ENCODE data around the gene BATF2. TPM values are rescaled to one million over a fixed set of nuclear protein-coding genes. Genes with fewer than 3 reads are reported as not detected.

Gene BATF2, protein sequence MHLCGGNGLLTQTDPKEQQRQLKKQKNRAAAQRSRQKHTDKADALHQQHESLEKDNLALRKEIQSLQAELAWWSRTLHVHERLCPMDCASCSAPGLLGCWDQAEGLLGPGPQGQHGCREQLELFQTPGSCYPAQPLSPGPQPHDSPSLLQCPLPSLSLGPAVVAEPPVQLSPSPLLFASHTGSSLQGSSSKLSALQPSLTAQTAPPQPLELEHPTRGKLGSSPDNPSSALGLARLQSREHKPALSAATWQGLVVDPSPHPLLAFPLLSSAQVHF
- total RNA-seq: 0.65 and 1.3 TPM in 2 replicates

DNA sequence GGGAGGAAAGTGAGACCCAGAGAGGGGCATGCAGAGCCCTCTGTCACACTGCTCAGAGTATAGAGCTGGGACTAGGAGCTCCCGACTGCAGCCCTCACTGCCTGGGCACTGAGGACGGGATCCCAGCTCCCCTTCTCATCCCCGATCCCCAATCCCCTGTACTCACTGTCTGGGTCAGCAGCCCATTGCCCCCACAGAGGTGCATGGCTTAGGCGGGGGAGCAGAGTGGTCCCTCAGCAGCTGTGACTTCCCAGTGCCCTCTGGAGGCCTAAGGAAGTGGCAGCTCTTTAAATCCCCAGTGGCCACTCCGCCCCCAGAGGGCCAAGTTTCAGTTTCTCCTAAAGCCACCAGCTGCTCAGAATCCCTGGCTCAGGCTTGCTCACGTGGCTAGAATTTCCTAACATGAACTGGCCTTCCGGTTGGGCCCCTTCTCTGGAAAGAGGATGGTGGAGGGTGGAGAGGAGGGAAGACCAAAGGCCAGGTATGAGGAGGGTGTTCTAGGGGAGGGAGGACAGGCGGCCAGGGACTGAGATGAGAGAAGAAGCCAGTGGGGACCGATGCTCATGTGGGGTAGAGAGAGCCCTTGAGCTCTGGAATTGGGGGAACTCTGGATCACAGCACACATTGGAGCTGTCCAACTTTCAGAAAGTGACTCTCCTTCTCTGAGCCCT, at the start of gene BATF2:
BATF2 (minus strand) TSS at position 262 of the 671 bp plus-strand sequence; CDS start at position 205, 57 bp downstream.

DNA sequence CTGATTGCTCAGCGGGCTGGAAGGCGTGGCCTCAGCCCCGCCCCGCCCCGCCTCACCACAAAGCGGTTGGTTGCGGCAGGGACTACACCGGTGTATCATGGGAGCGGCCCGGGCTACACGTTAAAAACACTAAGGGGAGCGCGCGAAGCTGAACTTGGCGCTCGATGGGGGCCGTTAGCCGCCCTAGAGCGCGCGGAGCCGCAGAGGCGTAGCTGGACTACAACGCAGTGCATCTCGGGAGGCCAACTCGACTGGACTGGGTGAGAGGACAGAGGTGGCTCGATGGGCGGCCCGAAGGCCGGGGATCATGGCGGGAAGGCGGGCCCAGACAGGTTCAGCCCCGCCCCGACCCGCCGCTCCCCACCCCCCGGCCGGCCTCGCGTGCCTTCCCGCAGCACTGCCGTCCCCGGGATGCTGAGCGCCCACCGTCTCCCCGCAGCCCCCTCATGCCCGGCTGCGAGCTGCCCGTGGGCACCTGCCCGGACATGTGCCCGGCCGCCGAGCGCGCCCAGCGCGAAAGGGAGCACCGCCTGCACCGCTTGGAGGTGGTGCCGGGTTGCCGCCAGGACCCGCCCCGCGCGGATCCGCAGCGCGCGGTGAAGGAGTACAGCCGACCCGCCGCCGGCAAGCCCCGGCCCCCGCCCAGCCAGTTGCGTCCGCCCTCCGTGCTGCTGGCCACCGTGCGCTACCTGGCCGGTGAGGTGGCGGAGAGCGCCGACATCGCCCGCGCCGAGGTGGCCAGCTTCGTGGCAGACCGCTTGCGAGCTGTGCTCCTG, 44.3 kb upstream of the BATF2 start, which contains the start of gene SAC3D1:
SAC3D1 (plus strand) TSS at position 364 of the 776 bp plus-strand sequence; CDS start at position 447, 83 bp downstream.

DNA sequence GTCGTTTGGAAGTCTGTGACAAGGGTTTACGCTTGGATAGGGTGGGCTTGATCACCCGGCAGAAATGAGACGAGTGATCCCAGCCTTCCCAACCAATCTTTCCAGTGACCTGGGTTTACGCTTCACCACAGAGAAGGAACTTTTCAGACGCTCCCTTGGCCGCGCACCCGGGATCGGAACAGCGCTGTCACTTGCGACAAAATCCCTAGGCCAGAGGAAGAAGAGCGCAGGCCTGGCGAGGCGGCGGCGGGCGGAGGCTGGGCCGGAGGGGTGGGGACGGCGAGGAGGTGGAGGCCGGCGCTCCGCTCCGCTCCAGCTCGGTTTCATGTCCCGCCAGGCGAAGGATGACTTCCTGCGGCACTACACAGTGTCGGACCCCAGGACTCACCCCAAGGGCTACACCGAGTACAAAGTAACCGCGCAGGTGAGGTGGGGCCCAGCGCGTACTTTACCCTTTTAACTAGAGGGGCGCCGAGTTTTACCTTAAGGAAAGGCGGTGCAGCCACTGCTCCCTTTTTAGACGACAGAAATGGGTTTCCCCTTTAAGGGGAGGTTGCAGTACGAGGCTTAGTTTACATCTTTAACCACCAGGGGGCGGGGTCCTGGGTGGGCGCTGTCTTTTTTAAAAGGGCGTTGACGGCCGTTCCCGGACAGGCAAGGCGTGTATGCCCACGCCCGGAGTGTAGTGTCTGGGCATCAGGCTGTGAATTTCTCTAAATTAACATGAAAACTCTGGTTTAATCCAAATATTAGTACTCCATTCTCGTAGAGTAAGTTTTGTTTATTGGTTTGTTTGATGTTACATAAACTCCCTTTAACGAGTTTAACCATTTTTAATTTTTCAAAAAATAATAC, 30.7 kb upstream of the BATF2 start, which contains the start of gene SNX15:
SNX15 (plus strand) TSS at position 227 of the 855 bp plus-strand sequence; CDS start at position 326, 99 bp downstream.

DNA sequence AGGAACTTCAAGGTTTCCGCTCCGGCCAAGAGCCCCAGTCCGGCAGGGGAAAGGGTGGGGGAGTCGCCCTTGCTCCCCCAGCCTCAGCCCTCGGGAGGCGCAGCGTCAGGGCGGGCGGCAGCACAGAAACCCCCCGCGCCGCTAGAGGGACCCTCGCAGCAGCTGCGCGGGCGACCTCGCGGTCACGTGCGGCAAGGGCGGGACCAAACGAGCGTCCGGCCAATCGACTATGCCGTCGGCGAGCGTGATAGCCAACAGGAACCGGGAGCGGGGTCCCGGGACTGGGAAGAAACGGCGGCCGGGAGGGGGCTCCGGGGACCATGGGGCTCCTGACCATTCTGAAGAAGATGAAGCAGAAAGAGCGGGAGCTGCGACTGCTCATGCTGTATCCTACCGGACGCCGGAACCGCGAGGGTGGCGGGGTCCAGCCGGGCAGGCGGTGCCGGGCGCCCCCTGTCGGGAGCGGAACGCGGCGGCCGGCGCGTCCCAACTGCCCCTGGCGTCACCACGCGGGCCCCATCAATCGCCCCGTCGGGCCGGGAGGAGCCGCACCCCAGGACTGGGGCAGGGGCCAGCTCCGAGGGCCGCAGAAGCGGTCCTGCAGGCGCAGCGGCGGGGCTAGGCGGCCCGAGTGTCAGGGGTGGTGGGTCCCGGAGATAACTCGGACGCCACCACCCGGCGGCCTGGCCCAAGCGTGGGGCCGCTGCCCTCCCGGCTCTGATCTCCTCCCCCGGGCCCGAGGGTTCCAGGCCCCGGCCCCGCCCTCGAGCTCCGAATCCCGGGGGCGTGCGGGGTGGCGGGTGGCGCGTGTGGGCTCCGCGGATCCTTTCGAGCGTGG, 17.3 kb upstream of the BATF2 start, which contains the start of gene ARL2:
ARL2 (plus strand) TSS at position 273 of the 838 bp plus-strand sequence; CDS start at position 321, 48 bp downstream.

DNA sequence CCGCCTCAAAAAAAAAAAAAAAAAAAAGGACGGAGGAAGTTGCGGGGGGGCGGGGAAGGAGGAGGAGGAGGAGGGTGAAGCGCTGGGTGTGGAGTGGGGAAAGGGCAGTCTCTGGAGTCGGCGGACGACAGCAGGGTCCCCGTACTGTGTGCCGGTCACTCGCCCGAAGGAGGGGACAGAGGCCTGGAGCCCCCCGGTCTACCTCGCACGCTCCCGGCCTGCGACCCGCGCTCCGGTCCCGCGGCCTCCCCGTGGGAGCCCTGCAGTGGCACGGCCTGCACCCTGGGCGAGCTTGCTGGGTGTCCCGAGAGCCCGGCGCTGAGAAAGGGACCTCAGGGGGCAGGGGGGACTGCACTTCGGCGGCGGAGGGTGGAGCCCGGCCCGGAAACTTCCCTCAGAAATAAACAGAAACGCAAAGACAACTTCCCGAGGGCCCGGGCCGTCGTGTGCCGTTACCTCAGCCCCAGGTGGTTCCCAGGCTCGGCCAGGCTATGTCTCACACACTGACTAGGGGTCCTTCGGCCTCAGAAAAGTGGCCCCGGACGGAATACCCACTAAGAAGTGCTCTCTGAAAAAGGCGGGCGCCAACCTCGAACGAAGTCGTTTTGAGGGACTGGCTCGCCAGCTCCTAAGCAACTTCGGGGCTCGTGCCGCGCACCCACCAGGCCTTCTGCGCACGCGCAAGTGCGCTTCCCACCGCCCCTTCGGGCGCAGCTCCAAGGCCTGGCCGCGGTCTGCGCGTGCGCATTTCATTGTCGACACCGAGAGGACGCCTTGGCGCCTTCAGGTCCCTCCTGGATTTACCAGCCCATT, 25.1 kb downstream of the BATF2 start, which contains the start of gene MAJIN:
MAJIN (minus strand) TSS at position 688 of the 813 bp plus-strand sequence. CDS start 12,703 bp downstream, outside the sequence.

Other genes starting within 250 kb of the BATF2 start
- gene PYGM, start 237.0 kb downstream of the BATF2 start, total RNA-seq: 0.16 and 2.3 TPM in 2 replicates
- gene SF1, start 218.4 kb downstream of the BATF2 start, total RNA-seq: 160 and 190 TPM in 2 replicates
- gene MAP4K2, start 193.8 kb downstream of the BATF2 start, total RNA-seq: 26.4 and 29.5 TPM in 2 replicates
- 34.2 and 34.9 TPM in 2 replicates for gene MEN1, start 186.4 kb downstream of the BATF2 start, total RNA-seq
- gene CDC42BPG, start 152.3 kb downstream of the BATF2 start, total RNA-seq: 2.1 and 10.1 TPM in 2 replicates
- gene EHD1, start 118.3 kb downstream of the BATF2 start, total RNA-seq: 109 and 125 TPM in 2 replicates
- gene ATG2A, start 79.8 kb downstream of the BATF2 start, total RNA-seq: 27.2 and 29.9 TPM in 2 replicates
- 14.3 and 24.8 TPM in 2 replicates for gene PPP2R5B, start 72.3 kb downstream of the BATF2 start, total RNA-seq
- gene GPHA2, start 61.1 kb downstream of the BATF2 start, total RNA-seq: not detected in 2 replicates
- gene MAJIN, start 24.9 kb downstream of the BATF2 start, total RNA-seq: not detected in 2 replicates
- 183 and 212 TPM in 2 replicates for gene ARL2, start 17.2 kb upstream of the BATF2 start, total RNA-seq
- gene SNX15, start 30.5 kb upstream of the BATF2 start, total RNA-seq: 18.9 and 25.1 TPM in 2 replicates
- gene SAC3D1, start 44.2 kb upstream of the BATF2 start, total RNA-seq: 20.3 and 39.6 TPM in 2 replicates
- gene NAALADL1, start 61.6 kb upstream of the BATF2 start, total RNA-seq: 18.1 and 36.8 TPM in 2 replicates
- gene CDCA5, start 87.1 kb upstream of the BATF2 start, total RNA-seq: 2.8 and 31.4 TPM in 2 replicates
- 67.4 and 68.3 TPM in 2 replicates for gene ZFPL1, start 87.3 kb upstream of the BATF2 start, total RNA-seq
- 162 and 269 TPM in 2 replicates for gene VPS51, start 99.2 kb upstream of the BATF2 start, total RNA-seq
- gene TM7SF2, start 114.9 kb upstream of the BATF2 start, total RNA-seq: 33.1 and 114 TPM in 2 replicates
- 20.2 and 20.5 TPM in 2 replicates for gene ZNHIT2, start 120.7 kb upstream of the BATF2 start, total RNA-seq
- gene FAU, start 125.2 kb upstream of the BATF2 start, total RNA-seq: 376 and 394 TPM in 2 replicates
- gene MRPL49, start 125.3 kb upstream of the BATF2 start, total RNA-seq: 56.3 and 84.7 TPM in 2 replicates
- 19.7 and 21.0 TPM in 2 replicates for gene SYVN1, start 137.5 kb upstream of the BATF2 start, total RNA-seq
- gene SPDYC, start 173.3 kb upstream of the BATF2 start, total RNA-seq: not detected in 2 replicates
- 327 and 383 TPM in 2 replicates for gene CAPN1, start 185.0 kb upstream of the BATF2 start, total RNA-seq